ENCODE measurements around the gene MCRIP1.

The MCRIP1 gene

GRCh38 chr17:81860756-81861568, 27.9 kb upstream of the MCRIP1 start:
- peak; percentile 99 for DNase-seq (ENCODE audit: low read depth)

- no peak for DNase-seq (ENCODE audit: low read depth)
These were observed 27.0 kb upstream of the MCRIP1 start, which contains the start of gene P4HB for GRCh38 chr17:81859906-81860755. TSS of gene P4HB (minus strand) at chr17:81860535. CDS start at chr17:81860471, 64 bp downstream.

GRCh38 chr17:81858967-81859905, 26.1 kb upstream of the MCRIP1 start:
- no peak for DNase-seq (ENCODE audit: low read depth)

- no peak for DNase-seq (ENCODE audit: low read depth)
These were observed 25.3 kb upstream of the MCRIP1 start for GRCh38 chr17:81858170-81858966.

GRCh38 chr17:81854974-81855774, 22.1 kb upstream of the MCRIP1 start:
- no peak for DNase-seq (ENCODE audit: low read depth)

- no peak for DNase-seq (ENCODE audit: low read depth)
These were observed 19.1 kb upstream of the MCRIP1 start for GRCh38 chr17:81852237-81852636.

- no peak for DNase-seq (ENCODE audit: low read depth)
These were observed 18.3 kb upstream of the MCRIP1 start for GRCh38 chr17:81851423-81851822.

GRCh38 chr17:81849457-81849856, 16.4 kb upstream of the MCRIP1 start:
- DNase-seq (ENCODE audit: low read depth): no peak

GRCh38 chr17:81846743-81847689, 13.9 kb upstream of the MCRIP1 start:
- no peak for DNase-seq (ENCODE audit: low read depth)

GRCh38 chr17:81845881-81846742, 13.0 kb upstream of the MCRIP1 start:
- no peak for DNase-seq (ENCODE audit: low read depth)

GRCh38 chr17:81845361-81845760, 12.3 kb upstream of the MCRIP1 start:
- no peak for DNase-seq (ENCODE audit: low read depth)

GRCh38 chr17:81844887-81845286, 11.8 kb upstream of the MCRIP1 start:
- no peak for DNase-seq (ENCODE audit: low read depth)

- no peak for DNase-seq (ENCODE audit: low read depth)
These were observed 11.3 kb upstream of the MCRIP1 start for GRCh38 chr17:81844327-81844851.

GRCh38 chr17:81843713-81844326, 10.7 kb upstream of the MCRIP1 start:
- DNase-seq (ENCODE audit: low read depth): no peak

- no peak for DNase-seq (ENCODE audit: low read depth)
These were observed 9.8 kb upstream of the MCRIP1 start for GRCh38 chr17:81842725-81843504.

GRCh38 chr17:81842378-81842724, 9.3 kb upstream of the MCRIP1 start:
- DNase-seq (ENCODE audit: low read depth): no peak

GRCh38 chr17:81841866-81842265, 8.8 kb upstream of the MCRIP1 start:
- no peak for DNase-seq (ENCODE audit: low read depth)

All from stimulated activated CD8-positive, alpha-beta memory T cell treated with anti-CD3 and anti-CD28 coated beads, Interleukin-12 subunit alpha, Interleukin-12 subunit beta, amount 100 ng/mL, for 1 hour (primary cell).